DMS 273 (cell line): Measurements from ENCODE around the gene TMPO.
"Not testable (repeated sequence)": the region's sequence is repeated elsewhere in the genome, so short reads cannot be mapped to it uniquely, and the experiment has no call there.

Source experiments
- DNase-seq: peaks from one replicate; lab custom pipeline; 2025; ENCODE audit not compliant: unreplicated experiment; lab: John Stamatoyannopoulos, UW

Gene TMPO, protein sequence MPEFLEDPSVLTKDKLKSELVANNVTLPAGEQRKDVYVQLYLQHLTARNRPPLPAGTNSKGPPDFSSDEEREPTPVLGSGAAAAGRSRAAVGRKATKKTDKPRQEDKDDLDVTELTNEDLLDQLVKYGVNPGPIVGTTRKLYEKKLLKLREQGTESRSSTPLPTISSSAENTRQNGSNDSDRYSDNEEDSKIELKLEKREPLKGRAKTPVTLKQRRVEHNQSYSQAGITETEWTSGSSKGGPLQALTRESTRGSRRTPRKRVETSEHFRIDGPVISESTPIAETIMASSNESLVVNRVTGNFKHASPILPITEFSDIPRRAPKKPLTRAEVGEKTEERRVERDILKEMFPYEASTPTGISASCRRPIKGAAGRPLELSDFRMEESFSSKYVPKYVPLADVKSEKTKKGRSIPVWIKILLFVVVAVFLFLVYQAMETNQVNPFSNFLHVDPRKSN

DNA sequence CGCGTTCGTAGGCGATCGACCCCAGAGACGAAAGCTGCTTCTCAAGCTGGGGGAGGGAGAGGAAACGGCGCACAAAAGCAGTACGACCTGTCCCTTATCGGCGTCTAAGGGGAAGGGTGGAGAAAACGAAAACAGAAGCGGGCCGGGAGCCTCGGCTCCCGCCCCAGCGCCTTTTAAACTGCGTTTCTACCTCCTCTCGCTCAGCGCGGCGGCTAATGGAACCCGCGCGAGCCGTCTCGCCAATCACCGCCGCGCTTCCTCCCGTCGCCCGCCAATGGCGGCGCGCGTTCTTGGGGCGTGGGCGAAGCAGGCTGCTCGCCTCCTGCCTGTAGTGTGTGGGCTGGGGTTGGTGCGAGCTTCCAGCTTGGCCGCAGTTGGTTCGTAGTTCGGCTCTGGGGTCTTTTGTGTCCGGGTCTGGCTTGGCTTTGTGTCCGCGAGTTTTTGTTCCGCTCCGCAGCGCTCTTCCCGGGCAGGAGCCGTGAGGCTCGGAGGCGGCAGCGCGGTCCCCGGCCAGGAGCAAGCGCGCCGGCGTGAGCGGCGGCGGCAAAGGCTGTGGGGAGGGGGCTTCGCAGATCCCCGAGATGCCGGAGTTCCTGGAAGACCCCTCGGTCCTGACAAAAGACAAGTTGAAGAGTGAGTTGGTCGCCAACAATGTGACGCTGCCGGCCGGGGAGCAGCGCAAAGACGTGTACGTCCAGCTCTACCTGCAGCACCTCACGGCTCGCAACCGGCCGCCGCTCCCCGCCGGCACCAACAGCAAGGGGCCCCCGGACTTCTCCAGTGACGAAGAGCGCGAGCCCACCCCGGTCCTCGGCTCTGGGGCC lies at the start of gene TMPO:
Gene TMPO, plus strand, starts transcription at position 304 of the 824 bp plus-strand sequence. Its CDS starts 278 bp downstream, at position 582.
- DNase-seq: peak; percentile 95

GRCh38 chr12:98465950-98466602 lies 49.3 kb upstream of the TMPO start:
- DNase-seq: no peak

GRCh38 chr12:98466640-98467400 lies 48.6 kb upstream of the TMPO start:
- no peak for DNase-seq

DNA sequence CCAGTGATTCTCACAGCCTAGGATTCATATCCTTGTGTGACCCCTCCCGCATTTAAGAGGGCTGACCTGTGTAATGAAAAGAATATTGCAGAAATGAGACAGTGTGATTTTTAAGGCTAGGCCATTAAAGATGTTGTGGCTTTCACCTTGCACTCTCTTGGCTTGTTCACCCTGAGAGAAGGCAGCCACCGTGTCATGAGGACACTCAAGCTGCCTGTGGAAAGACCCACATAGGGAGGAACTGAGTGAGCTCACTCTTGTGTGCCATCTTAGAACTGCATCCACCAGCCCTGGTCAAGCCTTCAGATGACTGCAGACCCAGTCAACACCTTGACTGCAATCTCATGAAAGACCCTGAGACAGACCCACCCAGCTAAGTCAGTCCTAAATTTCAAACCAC lies 46.3 kb upstream of the TMPO start:
- DNase-seq: no peak

GRCh38 chr12:98470469-98471082 lies 44.8 kb upstream of the TMPO start:
- no peak for DNase-seq

GRCh38 chr12:98471085-98471484 lies 44.3 kb upstream of the TMPO start:
- DNase-seq: no peak

DNA sequence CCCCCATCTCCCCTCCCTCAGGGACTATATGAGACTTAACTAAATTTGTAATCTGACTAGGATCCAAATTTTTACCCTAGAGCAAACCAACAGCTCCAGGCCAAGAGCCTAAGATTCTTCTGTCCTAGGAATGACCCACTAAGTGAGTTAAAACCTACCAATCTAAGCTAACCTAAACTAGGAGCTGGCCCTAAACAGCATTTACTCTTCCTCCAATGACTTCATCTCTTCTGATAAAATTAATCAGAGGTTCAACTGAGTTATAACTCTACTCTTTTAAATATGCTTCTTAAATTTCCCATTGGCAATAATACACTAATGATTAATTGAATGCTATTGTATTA lies 39.9 kb upstream of the TMPO start:
- no peak for DNase-seq

- no peak for DNase-seq
Measured at GRCh38 chr12:98478606-98479005, 36.8 kb upstream of the TMPO start.

- peak; percentile 29 for DNase-seq
Measured at GRCh38 chr12:98483621-98484503, 31.5 kb upstream of the TMPO start.

DNA sequence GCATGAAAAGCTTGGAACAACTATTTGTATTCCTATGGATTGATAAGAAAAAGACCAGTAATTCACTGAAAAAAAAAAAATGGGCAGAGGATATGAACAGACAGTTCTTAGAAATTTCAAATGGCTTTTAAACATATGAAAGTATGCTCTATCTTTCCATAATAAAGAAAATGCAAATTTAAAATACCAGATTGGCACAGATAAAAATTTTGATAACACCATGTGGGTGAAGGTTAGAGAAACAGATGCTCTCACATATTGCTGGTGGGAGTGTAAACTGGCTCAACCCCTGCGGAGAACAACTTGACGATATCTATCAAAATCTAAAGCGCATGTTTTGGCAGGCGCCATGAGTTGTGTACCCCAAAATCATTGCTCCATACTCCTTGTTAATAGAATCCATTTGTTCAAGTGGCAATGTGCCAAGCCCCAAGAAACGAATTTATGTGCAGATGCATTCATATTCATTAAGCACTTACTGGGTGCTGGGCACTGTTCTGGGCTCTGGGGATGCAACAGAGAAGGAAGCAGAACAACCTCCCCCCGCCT lies 29.5 kb upstream of the TMPO start:
- peak; percentile 69 for DNase-seq

- not testable (repeated sequence) for DNase-seq
Measured at GRCh38 chr12:98488416-98488815, 27.0 kb upstream of the TMPO start.

DNA sequence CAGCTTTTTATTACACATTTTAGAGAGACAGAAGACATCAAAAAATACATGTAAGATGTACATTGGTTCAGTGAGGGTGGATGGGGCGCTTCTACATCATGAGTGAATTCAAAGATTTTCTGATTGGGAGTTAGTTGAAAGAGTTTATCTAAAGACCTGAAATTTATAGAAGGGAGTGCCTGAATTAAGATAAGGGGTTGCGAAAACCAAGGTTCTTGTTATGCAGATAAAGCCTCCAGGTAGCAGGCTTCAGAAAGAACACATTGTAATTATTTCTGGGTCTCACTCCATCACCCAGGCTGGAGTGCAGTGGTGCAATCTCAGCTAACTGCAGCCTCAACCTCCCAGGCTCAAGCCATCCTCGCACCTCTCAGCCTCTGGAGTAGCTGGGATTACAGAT lies 26.2 kb upstream of the TMPO start:
- no peak for DNase-seq

DNA sequence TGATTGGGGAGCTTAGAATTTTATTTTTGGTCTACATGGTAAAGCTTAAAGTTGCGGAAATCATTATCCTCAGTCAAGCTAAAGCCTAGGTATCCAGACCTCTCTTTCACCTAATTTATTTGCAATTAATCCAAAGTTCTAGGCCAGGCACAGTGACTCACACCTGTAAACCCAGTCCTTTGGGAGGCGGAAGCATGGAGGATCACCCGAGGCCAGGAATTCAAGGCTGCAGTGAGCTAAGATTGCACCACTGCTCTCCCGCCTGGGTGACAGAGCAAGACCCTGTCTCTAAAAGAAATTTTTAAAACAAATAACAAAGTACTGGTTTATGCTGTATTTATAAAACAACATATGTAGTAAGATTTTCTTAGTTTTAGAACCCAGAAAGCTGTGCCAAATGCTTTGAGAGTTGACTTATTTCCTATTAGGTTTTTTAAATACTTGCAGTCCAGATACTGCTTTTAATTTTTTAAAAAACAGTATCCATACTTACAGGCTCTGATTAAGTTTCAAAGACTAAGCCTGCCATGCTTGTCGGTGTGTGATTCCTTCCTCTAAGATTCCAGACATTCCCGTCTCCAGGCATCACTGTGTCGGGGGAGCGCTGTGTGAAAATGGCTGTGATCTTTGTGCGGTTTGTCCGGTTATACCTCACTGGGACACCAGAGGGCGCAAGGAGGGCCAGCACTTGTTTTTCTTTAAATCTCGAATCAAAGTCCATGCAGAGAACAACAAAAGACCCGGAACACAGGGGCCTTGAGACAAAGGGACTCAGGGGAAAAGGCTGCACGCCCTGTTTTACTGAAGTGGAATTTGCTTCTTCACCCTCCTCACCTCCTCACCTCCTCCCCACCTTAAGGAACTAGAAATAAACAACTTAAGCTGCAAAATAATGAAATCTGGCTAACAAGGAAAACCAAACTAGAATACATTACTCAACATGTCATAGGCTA lies 24.6 kb upstream of the TMPO start:
- DNase-seq: peak; percentile 87

DNA sequence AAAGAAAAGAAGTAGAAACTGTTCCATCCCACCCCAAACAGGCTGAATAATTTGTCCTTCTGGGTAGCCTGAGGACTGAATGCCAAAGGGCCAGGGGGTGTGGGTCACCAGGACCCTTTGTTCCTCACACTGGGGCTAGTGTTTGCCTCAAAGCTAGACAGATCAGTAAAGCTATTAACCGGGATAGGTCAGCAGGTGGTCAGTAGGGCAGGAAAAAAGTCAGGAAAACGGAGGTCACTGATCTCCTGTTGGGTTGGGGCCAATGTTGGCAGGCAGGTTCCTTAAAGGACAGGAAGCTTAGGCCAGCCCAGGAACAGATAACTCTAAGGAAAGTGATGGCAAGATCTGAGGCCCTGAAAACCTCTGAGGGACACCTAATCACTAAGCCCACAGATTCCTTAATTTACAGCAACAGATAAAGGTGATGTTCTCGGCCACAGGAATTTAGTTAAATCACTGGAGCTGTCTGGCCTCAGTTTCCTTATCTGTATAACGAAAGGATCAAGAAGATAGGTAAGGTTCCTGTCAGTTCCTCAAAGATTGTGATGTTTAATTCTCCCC lies 22.7 kb upstream of the TMPO start:
- no peak for DNase-seq

DNA sequence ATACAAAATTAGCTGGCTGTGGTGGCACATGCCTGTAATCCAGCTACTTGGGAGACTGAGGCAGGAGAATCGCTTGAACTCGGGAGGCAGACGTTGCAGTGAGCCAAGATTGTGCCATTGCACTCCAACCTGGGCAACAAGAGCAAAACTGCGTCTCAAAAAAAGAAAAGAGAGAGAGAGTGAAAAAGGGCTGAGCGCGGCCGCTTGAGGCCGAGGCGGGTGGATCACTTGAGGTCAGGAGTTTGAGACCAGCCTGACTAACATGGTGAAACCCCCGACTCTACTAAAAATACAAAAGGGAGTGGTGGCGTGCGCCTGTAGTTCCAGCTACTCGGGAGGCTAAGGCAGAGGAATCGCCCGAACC lies 14.1 kb upstream of the TMPO start:
- not testable (repeated sequence) for DNase-seq

DNA sequence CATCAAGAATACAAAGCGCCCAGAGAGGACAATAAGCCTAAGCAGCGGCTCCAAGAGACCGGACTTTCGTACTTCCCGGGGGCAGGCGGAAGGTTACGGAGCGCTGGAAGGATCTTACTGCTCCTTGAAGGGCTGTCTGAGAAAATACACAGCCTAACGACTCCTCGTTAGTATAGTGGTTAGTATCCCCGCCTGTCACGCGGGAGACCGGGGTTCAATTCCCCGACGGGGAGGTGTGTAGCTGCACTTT lies 12.1 kb upstream of the TMPO start:
- DNase-seq: peak; percentile 91

GRCh38 chr12:98503592-98504367 lies 11.6 kb upstream of the TMPO start:
- DNase-seq: peak; percentile 94

DNA sequence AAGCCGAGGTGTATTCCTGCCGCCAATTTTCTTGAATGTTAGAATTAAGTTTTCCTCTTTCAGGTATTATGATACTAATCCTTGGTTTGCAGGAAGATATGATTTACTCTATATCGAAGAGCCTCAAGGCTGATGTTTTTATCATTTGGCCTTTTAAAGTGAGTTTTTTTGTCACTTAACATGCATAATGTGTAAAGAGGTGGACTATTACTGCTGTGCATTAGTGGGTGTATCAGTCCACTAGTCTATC lies 11.1 kb upstream of the TMPO start:
- DNase-seq: no peak
